ENCODE data around the gene GTF3C5. TPM values are rescaled to one million over a fixed set of nuclear protein-coding genes. Genes with fewer than 3 reads are reported as not detected.
"Not testable (repeated sequence)": the region's sequence is repeated elsewhere in the genome, so short reads cannot be mapped to it uniquely, and the experiment has no call there.

Gene GTF3C5
- total and polyA plus RNA-seq, 8 donors, result 25.7 to 85.2 (median 45.4) TPM

- Histone ChIP-seq H3K4me3 (no peak overlapping the region), H3K9me3 (no peaks in the 10 kb centered on the region), H3K27ac (no peak overlapping the region), H3K27me3 (peaks cover 0 to 83% (median 21%) of the 10 kb centered on the region in 3 donors), H3K4me1 (no peaks in the 10 kb centered on the region), H3K36me3 (no peaks in the 10 kb centered on the region)
- 36 to 60% (median 53%) methylated on average over 24 to 26 of the region's 26 CpGs for WGBS, 5 donors
- DNase-seq, result no peak
- intact Hi-C loops (cut with DNase I; ENCODE audit: low total_unique reads), result no loop called here
- no peak for TF ChIP-seq CTCF (IDR thresholded peaks at IDR 0.05)
- TF ChIP-seq POLR2A (IDR thresholded peaks at IDR 0.05), result no peak
- TF ChIP-seq EP300 (IDR thresholded peaks at IDR 0.05), result no peak
- no peak for TF ChIP-seq POLR2AphosphoS5 (IDR thresholded peaks at IDR 0.05)
These were observed 43.9 kb upstream of the GTF3C5 start for GRCh38 chr9:132986640-132987620.

- Histone ChIP-seq H3K27ac (no peak overlapping the region), H3K4me3 (no peak overlapping the region), H3K27me3 (peaks cover 0 to 86% (median 23%) of the 10 kb centered on the region in 3 donors), H3K9me3 (no peaks in the 10 kb centered on the region), H3K36me3 (no peaks in the 10 kb centered on the region), H3K4me1 (peaks cover 0 to 3% (median 0%) of the 10 kb centered on the region in 4 donors)
- 82 to 85% (median 84%) methylated on average over 13 to 14 of the region's 14 CpGs for WGBS, 5 donors
- intact Hi-C loops (cut with DNase I; ENCODE audit: low total_unique reads), result no loop called here
- TF ChIP-seq CTCF (IDR thresholded peaks at IDR 0.05) (no peak), POLR2AphosphoS5 (IDR thresholded peaks at IDR 0.05) (no peak), EP300 (IDR thresholded peaks at IDR 0.05) (no peak), POLR2A (IDR thresholded peaks at IDR 0.05) (no peak)
- no peak for DNase-seq
These were observed 42.4 kb upstream of the GTF3C5 start for GRCh38 chr9:132988244-132989013.

- Histone ChIP-seq H3K4me3 (no peak overlapping the region), H3K9me3 (no peaks in the 10 kb centered on the region), H3K27ac (no peak overlapping the region), H3K4me1 (peaks cover 0 to 9% (median under 1%) of the 10 kb centered on the region in 4 donors), H3K36me3 (no peaks in the 10 kb centered on the region), H3K27me3 (peaks cover 0 to 86% (median 29%) of the 10 kb centered on the region in 3 donors)
- intact Hi-C loops (cut with DNase I; ENCODE audit: low total_unique reads), result no loop called here
- no peak for TF ChIP-seq EP300 (IDR thresholded peaks at IDR 0.05)
- TF ChIP-seq CTCF (IDR thresholded peaks at IDR 0.05), result no peak
- no peak for TF ChIP-seq POLR2AphosphoS5 (IDR thresholded peaks at IDR 0.05)
- TF ChIP-seq POLR2A (IDR thresholded peaks at IDR 0.05), result no peak
- no peak for DNase-seq
- WGBS, 5 donors, result 85 to 95% (median 92%) methylated on average over 5 to 13 of the region's 13 CpGs
These were observed 41.8 kb upstream of the GTF3C5 start for GRCh38 chr9:132989014-132989310.

- Histone ChIP-seq H3K4me1 (peaks cover 0 to 14% (median 3%) of the 10 kb centered on the region in 4 donors), H3K27me3 (peaks cover 0 to 86% (median 31%) of the 10 kb centered on the region in 3 donors), H3K4me3 (no peak overlapping the region), H3K36me3 (no peaks in the 10 kb centered on the region), H3K27ac (no peak overlapping the region), H3K9me3 (no peaks in the 10 kb centered on the region)
- no peak for DNase-seq
- intact Hi-C loops (cut with DNase I; ENCODE audit: low total_unique reads), result no loop called here
- TF ChIP-seq CTCF (IDR thresholded peaks at IDR 0.05) (no peak), EP300 (IDR thresholded peaks at IDR 0.05) (no peak), POLR2A (IDR thresholded peaks at IDR 0.05) (no peak), POLR2AphosphoS5 (IDR thresholded peaks at IDR 0.05) (no peak)
- 82 to 88% (median 87%) methylated on average over 23 of the region's 23 CpGs for WGBS, 5 donors
These were observed 41.3 kb upstream of the GTF3C5 start for GRCh38 chr9:132989414-132989996.

- 64 to 79% (median 72%) methylated on average over 4 of the region's 4 CpGs for WGBS, 5 donors
- H3K4me1 ChIP-seq, result peaks cover 0 to 20% (median 6%) of the 10 kb centered on the region in 4 donors
- intact Hi-C loops (cut with DNase I; ENCODE audit: low total_unique reads); H3K9me3 ChIP-seq; H3K4me3 ChIP-seq; DNase-seq; H3K36me3 ChIP-seq; H3K27ac ChIP-seq: not testable (repeated sequence)
- peaks cover 0 to 86% (median 31%) of the 10 kb centered on the region in 3 donors for H3K27me3 ChIP-seq
These were observed 40.7 kb upstream of the GTF3C5 start for GRCh38 chr9:132989998-132990557.

All from stomach (tissue), 9 donors.